GM18867 (cell line): ENCODE measurements around the gene TC2N.
A peak's percentile ranks its signal among the peaks of the same experiment; 100 is the strongest.
"Not testable (repeated sequence)": the region's sequence is repeated elsewhere in the genome, so short reads cannot be mapped to it uniquely, and the experiment has no call there.

ENCODE experiments used
- ATAC-seq: cut with Tn5 transposase; IDR thresholded peaks from one replicate; pipeline ENCODE4 v1.9.1; 2021; ENCODE audit warnings: mild to moderate bottlenecking, moderate library complexity; ENCODE audit not compliant: unreplicated experiment

TC2N gene

GRCh38 chr14:91835920-91836843 is 31.2 kb downstream of the TC2N start:
- peak; percentile 78 for ATAC-seq

GRCh38 chr14:91835197-91835919 is 32.0 kb downstream of the TC2N start:
- peak; percentile 9 for ATAC-seq

- no peak for ATAC-seq
Observed at GRCh38 chr14:91834571-91834970, 32.8 kb downstream of the TC2N start.

- ATAC-seq = no peak
Observed at GRCh38 chr14:91831337-91831736, 36.0 kb downstream of the TC2N start.

GRCh38 chr14:91830777-91831176 is 36.6 kb downstream of the TC2N start:
- ATAC-seq = peak; percentile 93

GRCh38 chr14:91829511-91829910 is 37.8 kb downstream of the TC2N start:
- ATAC-seq = no peak

- ATAC-seq = no peak
Observed at GRCh38 chr14:91827746-91828145, 39.6 kb downstream of the TC2N start.

GRCh38 chr14:91817566-91818325 is 49.6 kb downstream of the TC2N start:
- peak; percentile 50 for ATAC-seq

GRCh38 chr14:91814317-91814716 is 53.0 kb downstream of the TC2N start:
- ATAC-seq = no peak

GRCh38 chr14:91810699-91811098 is 56.6 kb downstream of the TC2N start:
- ATAC-seq = no peak

GRCh38 chr14:91806716-91807115 is 60.6 kb downstream of the TC2N start:
- no peak for ATAC-seq

GRCh38 chr14:91806094-91806493 is 61.2 kb downstream of the TC2N start:
- ATAC-seq = not testable (repeated sequence)

GRCh38 chr14:91805659-91806058 is 61.7 kb downstream of the TC2N start:
- no peak for ATAC-seq

GRCh38 chr14:91801358-91801757 is 66.0 kb downstream of the TC2N start:
- no peak for ATAC-seq

GRCh38 chr14:91796617-91797347 is 70.6 kb downstream of the TC2N start:
- ATAC-seq = no peak

- no peak for ATAC-seq
Observed at GRCh38 chr14:91793704-91794103, 73.6 kb downstream of the TC2N start.

- ATAC-seq = no peak
Observed at GRCh38 chr14:91786188-91786587, 81.1 kb downstream of the TC2N start.

- ATAC-seq = no peak
Observed at GRCh38 chr14:91780452-91780851, 86.9 kb downstream of the TC2N start.

GRCh38 chr14:91778217-91778616 is 89.1 kb downstream of the TC2N start:
- ATAC-seq = no peak
